Loucy (cell line): ENCODE data around the gene FAM219A.

Experiments
- EZH2phosphoT487 ChIP-seq: fragments of 200-600 bp; IDR thresholded peaks from 2 replicates; pipeline ENCODE4 v1.6.1; 2018; ENCODE audit warnings: antibody characterized with exemption, mild to moderate bottlenecking, moderate library complexity, borderline replicate concordance
- TF ChIP-seq, protein P1 (sequence below): fragments of 200-600 bp; sonication (generic); conservative IDR thresholded peaks from 2 replicates; pipeline ENCODE4 v1.5.1; 2014; ENCODE audit warnings: mild to moderate bottlenecking, antibody characterized with exemption, low read length

DNA sequence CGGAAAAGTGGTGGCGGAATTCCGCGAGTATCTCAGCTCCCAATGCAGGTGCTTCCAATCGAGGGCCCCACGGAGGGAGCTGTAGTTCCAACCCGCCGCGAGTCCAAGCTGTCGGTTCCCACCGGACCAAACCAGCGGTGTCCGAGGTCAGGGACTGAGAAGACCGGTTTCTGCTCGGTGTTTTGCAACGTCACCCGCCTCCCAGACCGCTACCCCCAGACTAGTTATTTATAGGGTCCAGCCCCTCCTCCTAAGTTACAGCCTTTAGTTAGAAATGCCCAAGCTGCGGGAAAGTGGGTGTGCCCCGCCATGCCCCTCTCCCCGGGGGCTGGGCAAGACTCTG, 81.0 kb downstream of the FAM219A start:
- TF ChIP-seq, protein P1, sequence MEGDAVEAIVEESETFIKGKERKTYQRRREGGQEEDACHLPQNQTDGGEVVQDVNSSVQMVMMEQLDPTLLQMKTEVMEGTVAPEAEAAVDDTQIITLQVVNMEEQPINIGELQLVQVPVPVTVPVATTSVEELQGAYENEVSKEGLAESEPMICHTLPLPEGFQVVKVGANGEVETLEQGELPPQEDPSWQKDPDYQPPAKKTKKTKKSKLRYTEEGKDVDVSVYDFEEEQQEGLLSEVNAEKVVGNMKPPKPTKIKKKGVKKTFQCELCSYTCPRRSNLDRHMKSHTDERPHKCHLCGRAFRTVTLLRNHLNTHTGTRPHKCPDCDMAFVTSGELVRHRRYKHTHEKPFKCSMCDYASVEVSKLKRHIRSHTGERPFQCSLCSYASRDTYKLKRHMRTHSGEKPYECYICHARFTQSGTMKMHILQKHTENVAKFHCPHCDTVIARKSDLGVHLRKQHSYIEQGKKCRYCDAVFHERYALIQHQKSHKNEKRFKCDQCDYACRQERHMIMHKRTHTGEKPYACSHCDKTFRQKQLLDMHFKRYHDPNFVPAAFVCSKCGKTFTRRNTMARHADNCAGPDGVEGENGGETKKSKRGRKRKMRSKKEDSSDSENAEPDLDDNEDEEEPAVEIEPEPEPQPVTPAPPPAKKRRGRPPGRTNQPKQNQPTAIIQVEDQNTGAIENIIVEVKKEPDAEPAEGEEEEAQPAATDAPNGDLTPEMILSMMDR: no peak
- no peak for TF ChIP-seq EZH2phosphoT487
